Esophagus muscularis mucosa (tissue), 4 donors: ENCODE data around the gene LRRC7. TPM values are rescaled to one million over a fixed set of nuclear protein-coding genes. Genes with fewer than 3 reads are reported as not detected.

Experiments
- DNase-seq: peaks from one replicate; pipeline ENCODE4 v3.0.0-alpha.2; 2017; ENCODE audit errors: extremely low spot score
- H3K27ac ChIP-seq, 4 donors: fragments of 200-600 bp; sonication (generic); replicated peaks in 1 of 4; 1 replicate in 3 of 4; 2 replicates in 1 of 4; pipeline ENCODE4 v1.5.1; 2016 to 2019; ENCODE audit warnings: mild to moderate bottlenecking in 1 of 4
- H3K27me3 ChIP-seq, 4 donors: fragments of 200-600 bp; sonication (generic); one replicate each; pipeline versions ENCODE4 v1.5.1 to v1.6.0; 2016 to 2019
- H3K36me3 ChIP-seq, 4 donors: fragments of 200-600 bp; sonication (generic); one replicate each; pipeline ENCODE4 v1.5.1; 2016 to 2019
- H3K4me1 ChIP-seq, 4 donors: fragments of 200-600 bp; sonication (generic); one replicate each; pipeline ENCODE4 v1.5.1; 2016 to 2019
- H3K4me3 ChIP-seq, 4 donors: fragments of 200-600 bp; sonication (generic); 1 replicate in 2 of 4; 2 replicates in 2 of 4; pipeline ENCODE4 v1.5.1; 2016 to 2019; ENCODE audit warnings: mild to moderate bottlenecking in 4 of 4, moderate library complexity in 1 of 4
- H3K9me3 ChIP-seq, 4 donors: fragments of 200-600 bp; sonication (generic); 1 replicate in 3 of 4; 2 replicates in 1 of 4; pipeline ENCODE4 v1.5.1; 2016 to 2019
- EP300 ChIP-seq: sonication (generic); formaldehyde crosslinking; IDR thresholded peaks from one replicate; pipeline ENCODE4 v1.6.1; 2017; ENCODE audit warnings: antibody characterized with exemption
- POLR2A ChIP-seq: fragments of 450-650 bp; IDR thresholded peaks from one replicate; pipeline ENCODE4 v1.6.1; 2017; ENCODE audit warnings: antibody characterized with exemption, moderate library complexity, mild to moderate bottlenecking, low read depth
- POLR2AphosphoS5 ChIP-seq, 2 donors: sonication (generic); formaldehyde crosslinking; IDR thresholded peaks; one replicate each; pipeline ENCODE4 v1.6.1; 2017; ENCODE audit warnings: antibody characterized with exemption in 2 of 2
- WGBS: methylation state at CpG from one replicate; pipeline ENCODE4 v1.1.5; 2018; 5-methylcytosine and 5-hydroxymethylcytosine counted together
- intact Hi-C: fragments of 100-400 bp; cut with DNase I; formaldehyde crosslinking; loops from one replicate; pipeline ENCODE4 v1.15.1; 2023
- total RNA-seq, 4 donors: library from RNA; depleted of rRNA; stranded (reverse); fragments of >200 nt; gene quantifications; one replicate each; pipeline versions ENCODE4 v1.1.0 to v1.2.1, GENCODE V29; 2016
- TF ChIP-seq, protein P1 (sequence below), 3 experiments: fragments of 200-600 bp in 2 of 3; fragments of 450-650 bp in 1 of 3; sonication (generic) in 2 of 3; IDR thresholded peaks; one replicate each; pipeline ENCODE4 v1.5.1; 2017 to 2019; ENCODE audit warnings: antibody characterized with exemption in 3 of 3, mild to moderate bottlenecking in 2 of 3, moderate library complexity in 1 of 3

The LRRC7 gene
- total RNA-seq, 4 donors from 2014 or later: 0.26 to 2.5 (median 0.42) TPM

DNA sequence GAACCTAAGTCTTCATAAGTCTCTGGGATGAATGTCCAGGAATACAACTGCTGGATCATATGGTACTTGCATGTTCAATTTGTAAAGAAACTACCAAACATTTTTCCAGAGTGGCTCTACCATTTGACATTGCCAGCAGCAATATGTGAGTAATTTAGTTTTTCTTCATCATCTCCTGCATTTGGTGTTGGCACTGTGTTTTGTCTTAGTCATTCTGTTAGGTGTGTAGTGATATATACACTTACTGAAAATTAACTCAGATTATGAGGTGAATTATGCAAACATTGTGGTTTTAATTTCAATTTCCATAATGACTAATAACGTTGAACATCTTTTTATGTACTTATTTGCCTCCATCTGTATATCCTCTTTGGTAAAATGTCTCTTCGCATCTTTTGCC, 499.0 kb downstream of the LRRC7 start:
- Histone ChIP-seq H3K4me1 (peaks cover 0 to 9% (median 5%) of the 10 kb centered on the region in 4 donors), H3K36me3 (no peaks in the 10 kb centered on the region), H3K4me3 (no peak overlapping the region), H3K9me3 (no peaks in the 10 kb centered on the region), H3K27me3 (no peaks in the 10 kb centered on the region), H3K27ac (no peak overlapping the region)
- intact Hi-C loops: no loop called here
- no peak for DNase-seq
- 86% methylated on average over 2 of the region's 2 CpGs for WGBS
- no peak for TF ChIP-seq POLR2A

DNA sequence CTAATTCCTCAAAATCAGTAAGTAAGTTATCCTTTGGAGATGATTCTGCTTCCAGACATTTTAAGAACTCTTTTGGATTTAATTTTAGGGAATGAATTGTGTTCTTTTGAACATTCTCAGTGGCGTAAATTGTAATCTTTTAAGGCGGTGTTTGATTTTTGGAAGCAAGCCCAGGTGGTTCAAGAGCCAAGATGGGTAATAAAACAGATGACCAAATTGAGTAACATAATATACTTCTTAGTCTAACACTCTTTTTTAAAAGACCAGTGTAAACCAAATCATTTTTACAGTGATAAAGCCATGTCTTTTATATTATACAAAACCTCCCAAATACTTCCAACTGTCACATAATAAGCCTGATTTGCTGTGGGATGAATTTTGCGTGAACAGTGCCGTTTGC, 503.9 kb downstream of the LRRC7 start:
- H3K4me3 ChIP-seq: no peak overlapping the region
- H3K9me3 ChIP-seq: no peaks in the 10 kb centered on the region
- intact Hi-C loops: no loop called here
- peaks cover 0 to 18% (median 11%) of the 10 kb centered on the region in 4 donors for H3K4me1 ChIP-seq
- H3K27ac ChIP-seq: no peak overlapping the region
- H3K27me3 ChIP-seq: no peaks in the 10 kb centered on the region
- 27% methylated on average over 4 of the region's 4 CpGs for WGBS
- TF ChIP-seq POLR2AphosphoS5 (IDR thresholded peaks at IDR 0.05): no peak
- TF ChIP-seq, protein P1, sequence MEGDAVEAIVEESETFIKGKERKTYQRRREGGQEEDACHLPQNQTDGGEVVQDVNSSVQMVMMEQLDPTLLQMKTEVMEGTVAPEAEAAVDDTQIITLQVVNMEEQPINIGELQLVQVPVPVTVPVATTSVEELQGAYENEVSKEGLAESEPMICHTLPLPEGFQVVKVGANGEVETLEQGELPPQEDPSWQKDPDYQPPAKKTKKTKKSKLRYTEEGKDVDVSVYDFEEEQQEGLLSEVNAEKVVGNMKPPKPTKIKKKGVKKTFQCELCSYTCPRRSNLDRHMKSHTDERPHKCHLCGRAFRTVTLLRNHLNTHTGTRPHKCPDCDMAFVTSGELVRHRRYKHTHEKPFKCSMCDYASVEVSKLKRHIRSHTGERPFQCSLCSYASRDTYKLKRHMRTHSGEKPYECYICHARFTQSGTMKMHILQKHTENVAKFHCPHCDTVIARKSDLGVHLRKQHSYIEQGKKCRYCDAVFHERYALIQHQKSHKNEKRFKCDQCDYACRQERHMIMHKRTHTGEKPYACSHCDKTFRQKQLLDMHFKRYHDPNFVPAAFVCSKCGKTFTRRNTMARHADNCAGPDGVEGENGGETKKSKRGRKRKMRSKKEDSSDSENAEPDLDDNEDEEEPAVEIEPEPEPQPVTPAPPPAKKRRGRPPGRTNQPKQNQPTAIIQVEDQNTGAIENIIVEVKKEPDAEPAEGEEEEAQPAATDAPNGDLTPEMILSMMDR (IDR thresholded peaks at IDR 0.05): no peak
- no peak for TF ChIP-seq EP300
- no peak for TF ChIP-seq POLR2A
- H3K36me3 ChIP-seq: no peaks in the 10 kb centered on the region
- no peak for DNase-seq

DNA sequence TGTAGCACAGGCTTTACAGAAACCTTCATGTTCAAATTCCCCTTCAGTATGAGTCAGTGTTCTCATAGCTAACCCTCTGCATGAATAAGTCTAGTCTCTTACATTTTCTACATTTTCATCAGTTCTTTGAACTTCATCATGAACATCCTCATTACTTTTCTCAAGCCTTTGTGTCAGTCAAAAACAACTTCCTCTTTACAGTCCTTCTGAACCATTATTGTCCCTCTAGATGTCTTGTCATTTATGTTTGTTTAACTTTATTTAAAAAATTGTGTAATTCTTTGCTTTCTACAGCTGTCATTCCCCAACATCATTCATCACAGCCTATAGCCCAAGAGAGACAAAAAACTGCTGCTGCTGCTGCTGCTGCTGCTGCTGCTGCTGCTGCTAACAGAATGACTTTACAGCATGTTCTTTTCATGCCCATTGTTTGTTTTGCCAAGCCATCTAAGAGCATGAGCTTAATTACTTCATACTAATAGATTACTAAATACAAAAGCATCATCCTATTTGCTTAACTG, 504.6 kb downstream of the LRRC7 start:
- no peak overlapping the region for H3K4me3 ChIP-seq
- H3K9me3 ChIP-seq: no peaks in the 10 kb centered on the region
- no peaks in the 10 kb centered on the region for H3K36me3 ChIP-seq
- TF ChIP-seq, protein P1 (IDR thresholded peaks at IDR 0.05): no peak
- TF ChIP-seq EP300 (no peak), POLR2AphosphoS5 (IDR thresholded peaks at IDR 0.05) (no peak), POLR2A (no peak)
- intact Hi-C loops: no loop called here
- H3K27ac ChIP-seq: no peak overlapping the region
- no peaks in the 10 kb centered on the region for H3K27me3 ChIP-seq
- DNase-seq: no peak
- H3K4me1 ChIP-seq: peaks cover 0 to 18% (median 11%) of the 10 kb centered on the region in 4 donors

DNA sequence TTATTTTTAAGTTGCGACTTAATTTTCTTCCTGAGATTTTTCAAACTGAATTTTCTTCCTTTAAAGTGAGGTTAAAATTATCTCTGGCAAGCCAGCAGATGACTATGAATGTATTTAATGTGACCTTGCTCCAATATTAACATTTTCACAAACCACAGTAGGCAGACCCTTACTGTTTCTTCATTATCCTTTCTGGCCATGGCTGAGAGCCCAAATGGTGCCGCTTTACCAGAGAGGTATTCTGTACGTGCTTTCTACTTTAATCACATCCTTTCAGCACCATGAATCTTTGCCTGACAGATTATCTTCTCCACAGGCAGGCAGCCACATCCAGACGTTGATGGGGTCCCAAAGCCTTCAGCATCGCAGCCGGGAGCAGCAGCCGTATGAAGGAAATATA, 508.0 kb downstream of the LRRC7 start:
- no peaks in the 10 kb centered on the region for H3K9me3 ChIP-seq
- no peaks in the 10 kb centered on the region for H3K36me3 ChIP-seq
- intact Hi-C loops: no loop called here
- H3K27ac ChIP-seq: no peak overlapping the region
- no peak overlapping the region for H3K4me3 ChIP-seq
- no peak for TF ChIP-seq EP300
- no peak for TF ChIP-seq POLR2AphosphoS5 (IDR thresholded peaks at IDR 0.05)
- TF ChIP-seq POLR2A: no peak
- TF ChIP-seq, protein P1 (IDR thresholded peaks at IDR 0.05): no peak
- WGBS: 53% methylated on average over 7 of the region's 7 CpGs
- DNase-seq: no peak
- peaks cover 0 to 18% (median 11%) of the 10 kb centered on the region in 4 donors for H3K4me1 ChIP-seq
- H3K27me3 ChIP-seq: no peaks in the 10 kb centered on the region

DNA sequence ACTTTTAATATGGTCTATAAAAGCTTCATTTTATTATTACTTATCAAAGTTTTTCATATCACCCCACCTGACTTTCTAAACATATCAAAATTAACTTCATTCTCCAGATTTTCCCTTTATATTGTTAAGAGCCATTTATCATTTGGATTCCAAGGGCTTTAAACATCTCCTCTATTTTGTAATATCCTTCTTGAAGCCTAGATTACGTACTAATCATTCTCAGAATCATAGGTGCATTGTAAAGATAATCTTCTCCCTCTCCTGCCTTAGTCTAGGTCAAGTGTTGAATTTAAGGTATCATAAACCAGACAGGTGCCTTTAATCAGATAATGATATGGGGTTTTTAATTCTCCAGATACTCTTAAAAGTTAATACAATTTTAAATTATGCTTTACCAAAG, 509.3 kb downstream of the LRRC7 start:
- no peak for DNase-seq
- no peaks in the 10 kb centered on the region for H3K9me3 ChIP-seq
- no peak for TF ChIP-seq EP300
- TF ChIP-seq, protein P1 (IDR thresholded peaks at IDR 0.05): no peak
- no peak for TF ChIP-seq POLR2AphosphoS5 (IDR thresholded peaks at IDR 0.05)
- no peak for TF ChIP-seq POLR2A
- H3K27ac ChIP-seq: no peak overlapping the region
- no peaks in the 10 kb centered on the region for H3K36me3 ChIP-seq
- H3K4me3 ChIP-seq: no peak overlapping the region
- H3K4me1 ChIP-seq: peaks cover 0 to 6% (median 3%) of the 10 kb centered on the region in 4 donors
- intact Hi-C loops: no loop called here
- WGBS: 93% methylated on average over 1 of the region's 1 CpG
- no peaks in the 10 kb centered on the region for H3K27me3 ChIP-seq
